HG03442 (cell line): ENCODE data around the gene SHE.

Experiments
- ATAC-seq: cut with Tn5 transposase; IDR thresholded peaks from one replicate; pipeline ENCODE4 v1.9.1; 2021; ENCODE audit warnings: mild to moderate bottlenecking, moderate library complexity; ENCODE audit not compliant: unreplicated experiment

The SHE gene

GRCh38 chr1:154481053-154481452, 21.2 kb downstream of the SHE start:
- no peak for ATAC-seq

GRCh38 chr1:154479764-154480421, 22.3 kb downstream of the SHE start:
- no peak for ATAC-seq

GRCh38 chr1:154478639-154479038, 23.6 kb downstream of the SHE start:
- ATAC-seq: no peak

GRCh38 chr1:154478013-154478412, 24.2 kb downstream of the SHE start:
- ATAC-seq: no peak

GRCh38 chr1:154476791-154477190, 25.4 kb downstream of the SHE start:
- no peak for ATAC-seq

GRCh38 chr1:154474802-154475201, 27.4 kb downstream of the SHE start:
- no peak for ATAC-seq

GRCh38 chr1:154471304-154471703, 30.9 kb downstream of the SHE start:
- ATAC-seq: no peak

GRCh38 chr1:154469844-154470560, 32.2 kb downstream of the SHE start:
- no peak for ATAC-seq

- no peak for ATAC-seq
These were observed 33.5 kb downstream of the SHE start for GRCh38 chr1:154468535-154469250.

GRCh38 chr1:154467434-154468102, 34.6 kb downstream of the SHE start:
- ATAC-seq: no peak

- ATAC-seq: no peak
These were observed 35.2 kb downstream of the SHE start for GRCh38 chr1:154466921-154467417.

GRCh38 chr1:154466206-154466605, 36.0 kb downstream of the SHE start:
- no peak for ATAC-seq

- no peak for ATAC-seq
These were observed 36.5 kb downstream of the SHE start for GRCh38 chr1:154465621-154466195.

GRCh38 chr1:154463512-154463990, 38.7 kb downstream of the SHE start:
- no peak for ATAC-seq

GRCh38 chr1:154460695-154461260, 41.4 kb downstream of the SHE start:
- no peak for ATAC-seq

GRCh38 chr1:154459080-154459479, 43.1 kb downstream of the SHE start:
- no peak for ATAC-seq

- ATAC-seq: no peak
These were observed 45.6 kb downstream of the SHE start for GRCh38 chr1:154456631-154457030.

GRCh38 chr1:154454386-154455120, 47.7 kb downstream of the SHE start:
- ATAC-seq: no peak

- ATAC-seq: no peak
These were observed 48.4 kb downstream of the SHE start for GRCh38 chr1:154453574-154454352.
